NT2/D1 (cell line): ENCODE results near the gene RLF.

ENCODE experiments used
- SUZ12 ChIP-seq: IDR thresholded peaks from 2 replicates; pipeline ENCODE4 v1.6.1; 2011; ENCODE audit not compliant: insufficient read length, insufficient read depth; ENCODE audit errors: extremely low read depth
- ZNF274 ChIP-seq: IDR thresholded peaks from 2 replicates; pipeline ENCODE4 v1.6.1; 2011; ENCODE audit warnings: mild to moderate bottlenecking, low read depth, low read length

DNA sequence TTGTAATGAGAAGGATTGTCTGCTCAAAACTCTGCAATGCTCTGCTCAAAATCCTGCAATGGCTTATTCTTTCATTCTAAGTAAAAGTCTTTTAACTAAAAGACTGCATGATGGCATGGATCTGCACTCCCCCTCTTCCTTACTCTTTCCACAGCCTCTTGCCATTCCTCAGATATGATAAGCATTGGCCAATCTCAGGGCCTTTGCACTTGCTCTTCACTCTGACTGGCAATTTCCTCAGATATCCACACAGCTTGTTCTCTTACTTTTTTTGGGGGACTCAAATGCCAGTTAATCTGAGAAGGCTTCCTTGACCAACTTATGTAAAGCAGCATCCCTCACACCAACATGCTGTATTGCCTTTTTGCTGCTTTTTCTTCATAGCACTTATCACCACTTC lies 94.0 kb downstream of the RLF start:
- TF ChIP-seq ZNF274 (no peak), SUZ12 (no peak)
